Psoas muscle (tissue), 8 donors: ENCODE measurements around the gene SLC16A7. TPM values are rescaled to one million over a fixed set of nuclear protein-coding genes. Genes with fewer than 3 reads are reported as not detected.

Experiments
- ATAC-seq, 4 donors: fragments of 200-7000 bp; cut with Tn5 transposase; one replicate each; pipeline ENCODE4 v1.9.1; 2020; ENCODE audit warnings: moderate library complexity in 3 of 4, mild to moderate bottlenecking in 2 of 4
- DNase-seq, 2 donors: peaks; one replicate each; pipeline ENCODE4 v3.0.0-alpha.2; 2020
- H3K27ac ChIP-seq: fragments of 200-600 bp; one replicate; pipeline ENCODE4 v1.8.0; 2022
- H3K27me3 ChIP-seq, 3 donors: fragments of 200-600 bp in 1 of 3; one replicate each; pipeline versions ENCODE4 v1.6.1 to v1.8.0; 2013 to 2022; ENCODE audit warnings: low read length in 2 of 3, mild to moderate bottlenecking in 2 of 3, moderate library complexity in 1 of 3; ENCODE audit not compliant: insufficient read depth in 3 of 3
- H3K36me3 ChIP-seq, 2 donors: fragments of 200-600 bp in 1 of 2; one replicate each; pipeline versions ENCODE4 v1.6.1 to v1.8.0; 2013 to 2022; ENCODE audit warnings: low read depth in 1 of 2, mild to moderate bottlenecking in 1 of 2, moderate library complexity in 1 of 2; ENCODE audit not compliant: insufficient read depth in 1 of 2
- H3K4me1 ChIP-seq: fragments of 200-600 bp; one replicate; pipeline ENCODE4 v1.8.0; 2022
- H3K4me3 ChIP-seq: fragments of 200-600 bp; one replicate; pipeline ENCODE4 v1.8.0; 2022; ENCODE audit warnings: mild to moderate bottlenecking
- H3K9me3 ChIP-seq: fragments of 200-600 bp; one replicate; pipeline ENCODE4 v1.8.0; 2022
- WGBS, 3 donors: extraction: QIAGEN DNeasy Blood & Tissue Kit; methylation state at CpG; one replicate each; pipeline versions ENCODE4 v1.1.6 to v1.1.7; 2013; 5-methylcytosine and 5-hydroxymethylcytosine counted together
- intact Hi-C, 2 donors: fragments of 100-400 bp; cut with DNase I; formaldehyde crosslinking; loops; one replicate each; pipeline versions ENCODE4 v1.11.0 to v1.14.2; 2022
- polyA plus RNA-seq, 3 donors: library from polyadenylated mRNA; stranded (reverse); fragments of 200-250 nt; gene quantifications; one replicate each; pipeline ENCODE4 v1.2.3, GENCODE V29; 2013
- total RNA-seq, 4 donors: library from RNA; stranded (reverse); fragmentation: NEBNext Ultra II Directional in 2 of 4; extraction: Animal tissue kit (Norgen Biotek cat#: 25700) in 2 of 4; gene quantifications; one replicate each; pipeline versions ENCODE4 v1.2.1 to v1.2.4, GENCODE V29; 2021 to 2023
- TF ChIP-seq, protein P1 (sequence below): fragments of 200-600 bp; IDR thresholded peaks from one replicate; pipeline ENCODE4 v1.8.0; 2022; ENCODE audit warnings: antibody characterized with exemption
- donor health status: healthy with polysubstance abuse.
- donor health status: DM: no; HTN: no; CAD: no; lungs with moderate emphysema.
- donor health status: Bipolar disorder and iron deficiency.
- donor health status: healthy.
- donor health status: DM: yes; HTN: yes; CAD: no.
- donor health status: DM: no; HTN: no; CAD: no.
- donor health status: DM: no; HTN: no; CAD: no.
- donor health status: DM: yes; HTN: yes; CAD: no.

Gene SLC16A7
- total and polyA plus RNA-seq, 7 donors, result 0.49 to 27.4 (median 5.0) TPM

DNA sequence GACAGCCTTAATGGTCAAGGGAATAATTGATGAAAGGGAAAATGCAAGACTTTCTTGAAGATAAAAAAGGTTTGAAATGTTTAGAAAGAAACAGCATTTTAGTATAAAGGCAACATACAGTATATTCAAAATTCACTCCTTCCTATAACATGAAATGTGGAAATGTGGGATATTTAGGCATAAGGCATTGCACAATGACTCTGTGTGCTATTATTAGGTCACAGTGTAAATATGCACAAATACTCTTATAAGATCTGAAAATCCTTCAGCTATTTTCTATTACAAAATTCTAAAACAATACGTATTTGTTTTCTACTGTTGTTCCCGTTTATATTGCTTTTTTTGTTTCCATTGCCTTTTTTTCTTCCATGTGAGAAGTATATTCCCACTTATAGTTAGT is 127.7 kb downstream of the SLC16A7 start:
- DNase-seq (no peak), ATAC-seq (no peak)
- Histone ChIP-seq H3K36me3 (no peaks in the 10 kb centered on the region), H3K9me3 (no peaks in the 10 kb centered on the region), H3K4me3 (no peak overlapping the region), H3K4me1 (no peaks in the 10 kb centered on the region), H3K27ac (no peak overlapping the region), H3K27me3 (no peaks in the 10 kb centered on the region)
- 71 to 97% (median 93%) methylated on average over 2 of the region's 2 CpGs for WGBS, 3 donors
- intact Hi-C loops, result no loop called here
- TF ChIP-seq, protein P1, sequence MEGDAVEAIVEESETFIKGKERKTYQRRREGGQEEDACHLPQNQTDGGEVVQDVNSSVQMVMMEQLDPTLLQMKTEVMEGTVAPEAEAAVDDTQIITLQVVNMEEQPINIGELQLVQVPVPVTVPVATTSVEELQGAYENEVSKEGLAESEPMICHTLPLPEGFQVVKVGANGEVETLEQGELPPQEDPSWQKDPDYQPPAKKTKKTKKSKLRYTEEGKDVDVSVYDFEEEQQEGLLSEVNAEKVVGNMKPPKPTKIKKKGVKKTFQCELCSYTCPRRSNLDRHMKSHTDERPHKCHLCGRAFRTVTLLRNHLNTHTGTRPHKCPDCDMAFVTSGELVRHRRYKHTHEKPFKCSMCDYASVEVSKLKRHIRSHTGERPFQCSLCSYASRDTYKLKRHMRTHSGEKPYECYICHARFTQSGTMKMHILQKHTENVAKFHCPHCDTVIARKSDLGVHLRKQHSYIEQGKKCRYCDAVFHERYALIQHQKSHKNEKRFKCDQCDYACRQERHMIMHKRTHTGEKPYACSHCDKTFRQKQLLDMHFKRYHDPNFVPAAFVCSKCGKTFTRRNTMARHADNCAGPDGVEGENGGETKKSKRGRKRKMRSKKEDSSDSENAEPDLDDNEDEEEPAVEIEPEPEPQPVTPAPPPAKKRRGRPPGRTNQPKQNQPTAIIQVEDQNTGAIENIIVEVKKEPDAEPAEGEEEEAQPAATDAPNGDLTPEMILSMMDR, result no peak

DNA sequence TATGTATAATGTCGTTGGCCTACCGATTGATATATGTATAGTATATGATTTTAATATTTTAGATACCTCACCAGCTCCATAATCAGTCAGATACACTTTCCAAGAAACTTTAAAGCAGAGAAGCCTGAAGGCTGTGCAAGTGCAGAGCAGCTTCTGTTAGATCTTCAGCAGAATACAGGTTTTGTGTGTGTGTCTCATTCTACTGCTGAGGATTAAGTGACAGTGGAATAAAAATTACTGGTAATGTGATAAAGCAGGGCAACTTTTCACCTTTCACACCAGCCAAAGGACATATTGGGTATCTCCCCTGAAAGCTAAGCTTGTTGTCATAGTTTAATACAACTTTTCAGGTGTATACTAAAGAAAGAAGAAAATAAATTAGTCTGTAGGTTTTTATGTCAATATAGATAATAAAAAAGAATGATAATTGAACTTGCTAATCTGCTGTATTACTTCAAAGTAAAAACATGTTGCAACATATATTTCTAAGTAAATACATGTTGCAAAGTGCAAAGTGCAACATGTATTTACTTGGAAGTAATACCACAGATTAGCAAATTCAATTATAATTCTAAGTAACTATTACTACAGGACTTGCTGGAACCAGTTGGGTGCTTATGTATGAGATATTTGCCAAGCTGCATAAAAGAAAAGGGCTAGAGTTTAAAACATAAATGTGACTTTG is 128.3 kb downstream of the SLC16A7 start:
- intact Hi-C loops, result no loop called here
- no peak for DNase-seq
- no peaks in the 10 kb centered on the region for H3K27me3 ChIP-seq
- H3K9me3 ChIP-seq, result no peaks in the 10 kb centered on the region
- no peaks in the 10 kb centered on the region for H3K4me1 ChIP-seq
- no peak overlapping the region for H3K4me3 ChIP-seq
- WGBS, 3 donors, result 90 to 91% (median 90%) methylated on average over 2 of the region's 2 CpGs
- no peak overlapping the region for H3K27ac ChIP-seq
- no peak for ATAC-seq
- no peaks in the 10 kb centered on the region for H3K36me3 ChIP-seq
- TF ChIP-seq, protein P1, result no peak

DNA sequence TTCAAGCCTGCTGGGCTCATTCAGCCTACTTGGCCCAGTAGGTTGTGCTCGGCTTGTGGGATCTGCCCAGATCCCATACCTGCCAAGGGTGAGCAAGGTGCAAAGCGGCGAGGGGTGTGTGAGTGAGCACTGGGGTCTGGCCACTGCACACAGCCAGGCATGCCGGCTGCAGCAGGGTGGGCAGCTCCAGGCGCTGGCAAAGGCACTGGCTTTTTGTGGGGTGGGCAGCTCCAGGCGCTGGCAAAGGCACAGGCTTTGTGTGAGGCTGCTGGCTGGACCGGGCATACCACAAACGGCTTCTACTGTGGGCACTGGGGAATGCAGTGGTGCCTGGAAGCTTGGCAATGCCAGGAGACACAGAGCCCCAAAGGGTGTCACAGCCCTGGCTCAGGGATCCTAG is 137.4 kb downstream of the SLC16A7 start:
- Histone ChIP-seq H3K4me3 (no peak overlapping the region), H3K27me3 (no peaks in the 10 kb centered on the region), H3K27ac (no peak overlapping the region), H3K4me1 (no peaks in the 10 kb centered on the region), H3K9me3 (no peaks in the 10 kb centered on the region), H3K36me3 (no peaks in the 10 kb centered on the region)
- WGBS, 3 donors, result 73 to 89% (median 86%) methylated on average over 8 of the region's 8 CpGs
- intact Hi-C loops, result no loop called here
- no peak for ATAC-seq
- TF ChIP-seq, protein P1, result no peak
- no peak for DNase-seq

DNA sequence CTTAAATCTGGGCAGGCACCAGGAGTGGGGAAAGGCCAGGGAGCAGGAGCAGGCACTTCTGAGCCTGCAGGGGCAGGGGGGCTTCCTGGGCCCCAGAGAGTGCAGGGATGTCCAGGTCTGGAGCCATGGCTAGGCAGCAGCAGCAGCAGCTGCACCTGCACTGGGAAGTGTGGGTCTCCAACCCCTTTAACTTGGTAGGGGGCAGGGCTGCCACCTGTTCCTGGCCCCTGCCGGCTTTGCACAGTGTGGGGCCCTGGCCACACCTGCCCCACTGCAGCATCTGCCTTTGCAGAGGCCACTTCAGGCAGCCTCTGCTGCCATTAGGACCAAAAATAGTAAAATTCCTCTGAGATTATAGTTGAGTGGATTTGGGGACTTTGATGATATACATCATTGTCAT is 138.5 kb downstream of the SLC16A7 start:
- no peak for DNase-seq
- Histone ChIP-seq H3K4me1 (no peaks in the 10 kb centered on the region), H3K27me3 (no peaks in the 10 kb centered on the region), H3K27ac (no peak overlapping the region), H3K9me3 (no peaks in the 10 kb centered on the region), H3K36me3 (no peaks in the 10 kb centered on the region), H3K4me3 (no peak overlapping the region)
- 43 to 70% (median 45%) methylated on average over 1 of the region's 1 CpG for WGBS, 3 donors
- intact Hi-C loops, result no loop called here
- no peak for ATAC-seq
- TF ChIP-seq, protein P1, result no peak

DNA sequence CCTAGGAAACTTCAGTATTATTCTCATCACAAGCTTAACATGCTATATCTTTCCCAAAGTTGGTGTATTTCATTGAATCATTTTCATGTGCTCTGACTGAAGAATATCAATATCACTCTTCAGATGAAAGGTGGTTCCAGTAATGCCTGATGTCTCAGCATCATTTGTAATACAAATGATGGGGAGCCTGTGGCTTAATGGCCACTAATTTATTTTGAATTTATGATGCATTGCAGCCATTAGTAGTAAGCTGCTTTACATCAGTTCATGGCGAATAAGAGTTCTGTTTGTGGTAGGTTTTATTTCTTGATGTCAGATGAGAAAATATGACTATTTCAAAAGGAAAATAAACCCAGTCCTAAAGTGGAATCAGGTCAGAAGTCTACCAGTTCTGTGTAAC is 139.4 kb downstream of the SLC16A7 start:
- Histone ChIP-seq H3K4me1 (no peaks in the 10 kb centered on the region), H3K9me3 (no peaks in the 10 kb centered on the region)

More for the DNA sequence above, 139.4 kb downstream of the SLC16A7 start:
- H3K36me3 ChIP-seq, result no peaks in the 10 kb centered on the region
- no peak for ATAC-seq
- WGBS, 3 donors, result 89 to 96% (median 91%) methylated on average over 1 of the region's 1 CpG
- H3K27ac ChIP-seq, result no peak overlapping the region
- H3K27me3 ChIP-seq, result no peaks in the 10 kb centered on the region
- intact Hi-C loops, result loop anchor here in 1 of 2 donors (5.0 kb wide), 1 partner anchor 383 kb away; no protein-coding TSS in a partner anchor
- H3K4me3 ChIP-seq, result no peak overlapping the region
- no peak for DNase-seq
- TF ChIP-seq, protein P1, result no peak
